ENCODE measurements around the gene TEKT2.

DNA sequence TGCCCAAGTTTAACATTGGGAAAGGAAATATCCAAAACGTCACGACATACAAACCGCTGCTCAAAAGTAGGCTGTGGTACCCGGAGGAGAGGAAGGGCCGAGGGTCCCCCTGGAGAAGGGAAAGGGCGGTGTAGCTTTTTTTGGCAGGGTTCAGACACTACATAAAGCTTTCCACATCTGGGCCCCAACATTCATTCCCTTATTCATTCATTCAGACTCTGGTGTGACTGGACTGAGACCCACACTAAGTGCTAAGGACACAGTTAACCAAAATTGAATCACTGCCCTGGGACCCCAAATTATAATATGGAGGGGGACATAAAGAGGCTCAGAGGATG lies 51.4 kb downstream of the TEKT2 start:
- TF ChIP-seq, protein P1, sequence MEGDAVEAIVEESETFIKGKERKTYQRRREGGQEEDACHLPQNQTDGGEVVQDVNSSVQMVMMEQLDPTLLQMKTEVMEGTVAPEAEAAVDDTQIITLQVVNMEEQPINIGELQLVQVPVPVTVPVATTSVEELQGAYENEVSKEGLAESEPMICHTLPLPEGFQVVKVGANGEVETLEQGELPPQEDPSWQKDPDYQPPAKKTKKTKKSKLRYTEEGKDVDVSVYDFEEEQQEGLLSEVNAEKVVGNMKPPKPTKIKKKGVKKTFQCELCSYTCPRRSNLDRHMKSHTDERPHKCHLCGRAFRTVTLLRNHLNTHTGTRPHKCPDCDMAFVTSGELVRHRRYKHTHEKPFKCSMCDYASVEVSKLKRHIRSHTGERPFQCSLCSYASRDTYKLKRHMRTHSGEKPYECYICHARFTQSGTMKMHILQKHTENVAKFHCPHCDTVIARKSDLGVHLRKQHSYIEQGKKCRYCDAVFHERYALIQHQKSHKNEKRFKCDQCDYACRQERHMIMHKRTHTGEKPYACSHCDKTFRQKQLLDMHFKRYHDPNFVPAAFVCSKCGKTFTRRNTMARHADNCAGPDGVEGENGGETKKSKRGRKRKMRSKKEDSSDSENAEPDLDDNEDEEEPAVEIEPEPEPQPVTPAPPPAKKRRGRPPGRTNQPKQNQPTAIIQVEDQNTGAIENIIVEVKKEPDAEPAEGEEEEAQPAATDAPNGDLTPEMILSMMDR (IDR thresholded peaks at IDR 0.05), result no peak
- TF ChIP-seq POLR2A (IDR thresholded peaks at IDR 0.05) (no peak), POLR2AphosphoS5 (IDR thresholded peaks at IDR 0.05) (no peak)
